Endothelial cell of umbilical vein (primary cell): ENCODE data around the gene PXMP2.

Experiments used
- CTCF ChIP-seq, 2 donors: IDR thresholded peaks; 1 replicate in 1 of 2; 2 replicates in 1 of 2; pipeline ENCODE4 v1.5.1; 2011; ENCODE audit warnings: low read length in 2 of 2, mild to moderate bottlenecking in 2 of 2, moderate library complexity in 2 of 2, control low read depth in 1 of 2, inconsistent platforms in 1 of 2, low read depth in 1 of 2; ENCODE audit not compliant: insufficient read depth in 1 of 2; ENCODE audit errors: extremely low read depth in 1 of 2
- JUN ChIP-seq: IDR thresholded peaks from 2 replicates; pipeline ENCODE4 v1.6.1; 2011; ENCODE audit warnings: borderline replicate concordance, low read depth; ENCODE audit not compliant: insufficient read length, insufficient read depth
- POLR2AphosphoS5 ChIP-seq: IDR thresholded peaks from 2 replicates; pipeline ENCODE4 v1.6.1; 2012; ENCODE audit warnings: low read depth, mild to moderate bottlenecking, control low read depth, low read length, moderate library complexity; ENCODE audit not compliant: insufficient read depth

DNA sequence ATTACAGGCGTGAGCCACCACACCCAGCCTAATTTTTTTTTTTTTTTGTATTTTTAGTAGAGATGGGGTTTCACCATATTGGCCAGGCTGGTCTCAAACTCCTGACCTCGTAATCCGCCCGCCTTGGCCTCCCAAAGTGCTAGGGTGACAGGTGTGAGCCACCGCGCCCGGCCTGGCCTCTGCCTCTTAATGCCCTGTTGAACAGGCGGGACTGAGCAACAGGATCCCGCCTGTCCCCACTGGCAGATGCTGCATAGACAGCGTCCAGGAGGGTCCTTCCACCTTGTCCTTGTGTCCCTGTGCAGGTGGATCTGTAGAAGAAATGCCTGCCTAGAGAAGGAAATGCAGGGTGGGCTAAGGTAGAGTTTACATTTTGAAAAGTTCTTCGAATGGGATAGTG is 29.0 kb downstream of the PXMP2 start:
- TF ChIP-seq POLR2AphosphoS5 (no peak), JUN (no peak), CTCF (IDR thresholded peaks at IDR 0.05; ENCODE audit: extremely low read depth in 1 of 2, insufficient read depth in 1 of 2, low read depth in 1 of 2, low read length in 2 of 2) (no peak)
